ENCODE data around the gene KLC3. TPM values are rescaled to one million over a fixed set of nuclear protein-coding genes. Genes with fewer than 3 reads are reported as not detected.
A peak's percentile ranks its signal among the peaks of the same experiment; 100 is the strongest.

KLC3 gene
- total RNA-seq, 1 donor = 0.21 TPM

GRCh38 chr19:45368737-45369340 lies 28.3 kb downstream of the KLC3 start:
- no peaks in the 10 kb centered on the region for H3K27me3 ChIP-seq (ENCODE audit: insufficient read depth, low read length)

GRCh38 chr19:45370410-45371204 lies 30.1 kb downstream of the KLC3 start, which contains the start of gene ERCC2:
Gene ERCC2 (minus strand): TSS chr19:45370573. CDS start chr19:45370540, 33 bp downstream.
- Histone ChIP-seq H3K4me1 (ENCODE audit: insufficient read depth, low read length) (peaks cover 14% of the 10 kb centered on the region), H3K4me3 (ENCODE audit: low read length) (peak within 1 kb of the TSS; percentile 53), H3K9me3 (ENCODE audit: low read depth, low read length) (no peaks in the 10 kb centered on the region), H3K27me3 (ENCODE audit: insufficient read depth, low read length) (no peaks in the 10 kb centered on the region)

More at GRCh38 chr19:45368737-45369340, 28.3 kb downstream of the KLC3 start:
- Histone ChIP-seq H3K4me3 (ENCODE audit: low read length) (no peak overlapping the region), H3K4me1 (ENCODE audit: insufficient read depth, low read length) (peaks cover 14% of the 10 kb centered on the region), H3K9me3 (ENCODE audit: low read depth, low read length) (no peaks in the 10 kb centered on the region)

GRCh38 chr19:45376045-45376724 lies 35.6 kb downstream of the KLC3 start:
- no peaks in the 10 kb centered on the region for H3K27me3 ChIP-seq (ENCODE audit: insufficient read depth, low read length)
- no peak overlapping the region for H3K4me3 ChIP-seq (ENCODE audit: low read length)
- H3K4me1 ChIP-seq (ENCODE audit: insufficient read depth, low read length) = peaks cover 3% of the 10 kb centered on the region
- no peaks in the 10 kb centered on the region for H3K9me3 ChIP-seq (ENCODE audit: low read depth, low read length)

GRCh38 chr19:45380107-45380506 lies 39.6 kb downstream of the KLC3 start:
- H3K4me1 ChIP-seq (ENCODE audit: insufficient read depth, low read length) = no peaks in the 10 kb centered on the region
- no peak overlapping the region for H3K4me3 ChIP-seq (ENCODE audit: low read length)
- peaks cover 7% of the 10 kb centered on the region for H3K27me3 ChIP-seq (ENCODE audit: insufficient read depth, low read length)
- no peaks in the 10 kb centered on the region for H3K9me3 ChIP-seq (ENCODE audit: low read depth, low read length)

GRCh38 chr19:45382426-45382825 lies 41.9 kb downstream of the KLC3 start:
- Histone ChIP-seq H3K27me3 (ENCODE audit: insufficient read depth, low read length) (peaks cover 25% of the 10 kb centered on the region), H3K4me3 (ENCODE audit: low read length) (no peak overlapping the region), H3K9me3 (ENCODE audit: low read depth, low read length) (no peaks in the 10 kb centered on the region), H3K4me1 (ENCODE audit: insufficient read depth, low read length) (no peaks in the 10 kb centered on the region)

GRCh38 chr19:45385392-45386221 lies 45.1 kb downstream of the KLC3 start:
- no peaks in the 10 kb centered on the region for H3K4me1 ChIP-seq (ENCODE audit: insufficient read depth, low read length)
- H3K9me3 ChIP-seq (ENCODE audit: low read depth, low read length) = no peaks in the 10 kb centered on the region
- peaks cover 25% of the 10 kb centered on the region for H3K27me3 ChIP-seq (ENCODE audit: insufficient read depth, low read length)
- H3K4me3 ChIP-seq (ENCODE audit: low read length) = no peak overlapping the region

DNA sequence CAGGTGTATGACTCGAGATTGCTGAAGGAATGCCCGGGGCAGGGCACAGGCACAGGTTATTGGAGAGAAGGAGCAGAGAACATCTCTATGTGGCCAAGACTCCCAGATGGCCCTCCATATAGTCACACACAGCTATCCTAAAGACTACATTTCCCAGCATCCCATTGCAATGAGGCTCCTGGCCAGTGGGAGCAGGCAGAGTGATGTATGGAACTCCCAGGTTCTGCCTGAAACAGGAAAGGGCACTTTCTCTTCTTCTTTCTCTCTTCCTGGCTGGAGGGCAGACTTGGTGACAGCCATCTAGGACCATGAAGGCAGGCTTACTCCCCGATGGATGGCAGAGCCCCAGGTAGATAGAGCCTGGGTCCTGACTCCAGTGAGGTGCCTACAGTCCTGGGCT lies 50.8 kb downstream of the KLC3 start:
- no peaks in the 10 kb centered on the region for H3K9me3 ChIP-seq (ENCODE audit: low read depth, low read length)
- H3K4me3 ChIP-seq (ENCODE audit: low read length) = no peak overlapping the region
- no peaks in the 10 kb centered on the region for H3K4me1 ChIP-seq (ENCODE audit: insufficient read depth, low read length)
- peaks cover 12% of the 10 kb centered on the region for H3K27me3 ChIP-seq (ENCODE audit: insufficient read depth, low read length)

GRCh38 chr19:45391871-45392665 lies 51.5 kb downstream of the KLC3 start:
- Histone ChIP-seq H3K27me3 (ENCODE audit: insufficient read depth, low read length) (peaks cover 13% of the 10 kb centered on the region), H3K4me3 (ENCODE audit: low read length) (no peak overlapping the region), H3K4me1 (ENCODE audit: insufficient read depth, low read length) (no peaks in the 10 kb centered on the region), H3K9me3 (ENCODE audit: low read depth, low read length) (no peaks in the 10 kb centered on the region)

- H3K4me1 ChIP-seq (ENCODE audit: insufficient read depth, low read length) = peaks cover 7% of the 10 kb centered on the region
- peaks cover 28% of the 10 kb centered on the region for H3K27me3 ChIP-seq (ENCODE audit: insufficient read depth, low read length)
- no peak overlapping the region for H3K4me3 ChIP-seq (ENCODE audit: low read length)
- no peaks in the 10 kb centered on the region for H3K9me3 ChIP-seq (ENCODE audit: low read depth, low read length)
Measured at GRCh38 chr19:45395821-45396617, 55.5 kb downstream of the KLC3 start.

- H3K4me1 ChIP-seq (ENCODE audit: insufficient read depth, low read length) = peaks cover 27% of the 10 kb centered on the region
- no peak overlapping the region for H3K4me3 ChIP-seq (ENCODE audit: low read length)
- H3K9me3 ChIP-seq (ENCODE audit: low read depth, low read length) = no peaks in the 10 kb centered on the region
- peaks cover 60% of the 10 kb centered on the region for H3K27me3 ChIP-seq (ENCODE audit: insufficient read depth, low read length)
Measured at GRCh38 chr19:45400192-45400591, 59.6 kb downstream of the KLC3 start.

Other genes starting within 250 kb of the KLC3 start
- gene PPP1R37, start 247.6 kb upstream of the KLC3 start, total RNA-seq = 14.0 TPM
- 0.84 TPM for gene NKPD1, start 179.8 kb upstream of the KLC3 start, total RNA-seq
- gene TRAPPC6A, start 162.5 kb upstream of the KLC3 start, total RNA-seq = 30.9 TPM
- gene BLOC1S3, start 162.0 kb upstream of the KLC3 start, total RNA-seq = 7.3 TPM
- 0.31 TPM for gene EXOC3L2, start 95.3 kb upstream of the KLC3 start, total RNA-seq
- gene MARK4, start 89.5 kb upstream of the KLC3 start, total RNA-seq = 12.9 TPM
- not detected for gene CKM, start 17.9 kb upstream of the KLC3 start, total RNA-seq
- 4.2 TPM for gene ERCC2, start 29.8 kb downstream of the KLC3 start, total RNA-seq
- 0.52 TPM for gene PPP1R13L, start 64.3 kb downstream of the KLC3 start, total RNA-seq
- gene POLR1G, start 65.9 kb downstream of the KLC3 start, total RNA-seq = 0.10 TPM
- 33.6 TPM for gene ERCC1, start 83.2 kb downstream of the KLC3 start, total RNA-seq
- 337 TPM for gene FOSB, start 127.2 kb downstream of the KLC3 start, total RNA-seq
- 1.5 TPM for gene RTN2, start 156.3 kb downstream of the KLC3 start, total RNA-seq
- gene PPM1N, start 157.7 kb downstream of the KLC3 start, total RNA-seq = 4.3 TPM
- 95.8 TPM for gene VASP, start 166.7 kb downstream of the KLC3 start, total RNA-seq
- 3.4 TPM for gene OPA3, start 244.1 kb downstream of the KLC3 start, total RNA-seq

Data from mononuclear cell (primary cell).